ENCODE data around the gene PRPH.

GRCh38 chr12:49330631-49331379 lies 35.9 kb downstream of the PRPH start:
- no peak for TF ChIP-seq EP300 (IDR thresholded peaks at IDR 0.05; ENCODE audit: borderline replicate concordance in 1 of 2, control insufficient read depth in 1 of 2, low read depth in 2 of 2, low read length in 2 of 2)
- TF ChIP-seq CTCF (IDR thresholded peaks at IDR 0.05 in 2 of 3, conservative IDR thresholded peaks at IDR 0.05 in 1 of 3; ENCODE audit: control insufficient read depth in 2 of 3, extremely low read depth in 1 of 3, insufficient read depth in 1 of 3, low read depth in 3 of 3, low read length in 3 of 3): no peak
- no peak for TF ChIP-seq RFX5 (IDR thresholded peaks at IDR 0.05; ENCODE audit: low read depth, low read length)
